Myometrial cell (primary cell): ENCODE results near the gene TNFSF12. TPM values are rescaled to one million over a fixed set of nuclear protein-coding genes. Genes with fewer than 3 reads are reported as not detected.

Experiments
- total RNA-seq: library from RNA; depleted of rRNA; stranded (reverse); fragments of >200 nt; gene quantifications from 2 replicates; pipeline ENCODE4 v1.2.3, GENCODE V29; 2015

The TNFSF12 gene, protein sequence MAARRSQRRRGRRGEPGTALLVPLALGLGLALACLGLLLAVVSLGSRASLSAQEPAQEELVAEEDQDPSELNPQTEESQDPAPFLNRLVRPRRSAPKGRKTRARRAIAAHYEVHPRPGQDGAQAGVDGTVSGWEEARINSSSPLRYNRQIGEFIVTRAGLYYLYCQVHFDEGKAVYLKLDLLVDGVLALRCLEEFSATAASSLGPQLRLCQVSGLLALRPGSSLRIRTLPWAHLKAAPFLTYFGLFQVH
- 30.6 and 36.5 TPM in 2 replicates for total RNA-seq

DNA sequence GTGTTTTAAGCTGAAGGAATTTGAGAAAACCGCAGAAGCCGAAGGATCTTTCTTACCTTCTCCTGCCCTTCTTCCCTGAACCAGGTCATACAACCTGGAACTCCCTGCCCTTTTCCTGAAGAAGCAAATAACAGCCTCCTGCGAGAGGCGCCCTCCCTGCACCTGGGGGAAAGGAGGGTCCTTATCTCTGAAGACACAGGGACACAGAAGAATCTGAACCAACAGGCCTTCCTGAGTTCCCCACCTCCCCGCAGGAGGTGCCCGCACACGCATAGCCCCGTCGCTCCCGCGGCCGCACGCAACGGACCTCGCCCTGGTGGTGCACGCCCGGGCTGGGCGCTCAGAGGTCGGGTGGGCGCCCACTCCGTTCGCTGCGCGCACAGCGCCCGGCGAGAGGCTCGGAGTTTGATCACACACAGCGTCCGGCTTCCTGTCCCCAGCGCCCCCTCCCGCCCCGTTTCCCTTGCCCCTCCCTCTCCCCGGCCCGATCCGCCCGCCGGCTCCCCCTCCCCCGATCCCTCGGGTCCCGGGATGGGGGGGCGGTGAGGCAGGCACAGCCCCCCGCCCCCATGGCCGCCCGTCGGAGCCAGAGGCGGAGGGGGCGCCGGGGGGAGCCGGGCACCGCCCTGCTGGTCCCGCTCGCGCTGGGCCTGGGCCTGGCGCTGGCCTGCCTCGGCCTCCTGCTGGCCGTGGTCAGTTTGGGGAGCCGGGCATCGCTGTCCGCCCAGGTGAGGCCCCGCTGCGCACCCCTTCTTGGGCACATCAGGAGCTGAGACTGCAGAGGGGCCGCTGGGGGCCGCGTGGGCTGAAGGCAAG is at the start of gene TNFSF12:
Gene TNFSF12 (plus strand): TSS at position 474 of the 816 bp plus-strand sequence. CDS start 96 bp downstream, at position 570.

DNA sequence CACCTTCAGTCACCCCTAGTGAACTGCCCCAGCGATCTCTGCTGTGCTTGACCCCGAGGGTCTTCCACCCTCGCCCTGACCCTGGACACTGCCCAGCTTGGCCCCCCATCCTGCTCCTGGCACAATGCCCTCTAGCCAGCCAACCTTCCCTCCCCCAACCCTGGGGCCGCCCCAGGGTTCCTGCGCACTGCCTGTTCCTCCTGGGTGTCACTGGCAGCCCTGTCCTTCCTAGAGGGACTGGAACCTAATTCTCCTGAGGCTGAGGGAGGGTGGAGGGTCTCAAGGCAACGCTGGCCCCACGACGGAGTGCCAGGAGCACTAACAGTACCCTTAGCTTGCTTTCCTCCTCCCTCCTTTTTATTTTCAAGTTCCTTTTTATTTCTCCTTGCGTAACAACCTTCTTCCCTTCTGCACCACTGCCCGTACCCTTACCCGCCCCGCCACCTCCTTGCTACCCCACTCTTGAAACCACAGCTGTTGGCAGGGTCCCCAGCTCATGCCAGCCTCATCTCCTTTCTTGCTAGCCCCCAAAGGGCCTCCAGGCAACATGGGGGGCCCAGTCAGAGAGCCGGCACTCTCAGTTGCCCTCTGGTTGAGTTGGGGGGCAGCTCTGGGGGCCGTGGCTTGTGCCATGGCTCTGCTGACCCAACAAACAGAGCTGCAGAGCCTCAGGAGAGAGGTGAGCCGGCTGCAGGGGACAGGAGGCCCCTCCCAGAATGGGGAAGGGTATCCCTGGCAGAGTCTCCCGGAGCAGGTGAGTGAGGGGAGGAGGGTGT is 9.9 kb downstream of the TNFSF12 start, which contains the start of gene TNFSF13:
Gene TNFSF13 (plus strand): TSS at position 207 of the 776 bp plus-strand sequence. CDS start 290 bp downstream, at position 497.

DNA sequence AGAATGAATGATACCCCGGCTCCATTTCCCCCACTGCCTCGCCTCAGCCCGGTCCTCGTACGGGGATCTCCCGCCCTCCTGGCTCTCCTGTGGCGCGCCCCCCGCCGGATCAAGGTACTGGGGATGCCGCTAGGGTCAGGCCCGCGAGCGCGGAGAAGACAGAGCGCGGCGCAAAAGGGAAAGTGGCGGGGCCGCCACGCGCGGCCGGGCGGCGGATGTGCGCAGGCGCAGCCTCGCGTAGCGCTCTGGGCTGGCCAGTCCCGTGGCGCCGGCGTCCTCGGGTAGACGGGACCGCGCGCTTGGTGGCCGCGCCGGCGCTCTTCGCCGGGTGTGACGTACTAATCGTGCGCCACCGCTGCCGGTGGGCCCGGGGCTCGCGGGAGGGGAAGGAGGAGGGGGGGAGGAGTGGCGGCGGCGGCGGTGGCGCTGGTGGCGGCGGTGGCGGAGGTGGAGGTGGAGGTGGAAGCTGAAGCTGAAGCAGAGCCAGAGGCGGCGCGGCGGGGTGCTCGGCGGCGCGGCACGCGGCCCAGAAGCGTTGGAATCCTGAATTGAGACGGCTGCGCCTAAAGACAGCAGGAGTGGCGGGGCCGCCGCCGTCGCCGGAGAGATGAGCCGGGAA is 12.8 kb downstream of the TNFSF12 start, which contains the start of gene SENP3:
Gene SENP3 (plus strand): TSS at position 331 of the 619 bp plus-strand sequence. CDS start 1,158 bp downstream, outside the sequence.

DNA sequence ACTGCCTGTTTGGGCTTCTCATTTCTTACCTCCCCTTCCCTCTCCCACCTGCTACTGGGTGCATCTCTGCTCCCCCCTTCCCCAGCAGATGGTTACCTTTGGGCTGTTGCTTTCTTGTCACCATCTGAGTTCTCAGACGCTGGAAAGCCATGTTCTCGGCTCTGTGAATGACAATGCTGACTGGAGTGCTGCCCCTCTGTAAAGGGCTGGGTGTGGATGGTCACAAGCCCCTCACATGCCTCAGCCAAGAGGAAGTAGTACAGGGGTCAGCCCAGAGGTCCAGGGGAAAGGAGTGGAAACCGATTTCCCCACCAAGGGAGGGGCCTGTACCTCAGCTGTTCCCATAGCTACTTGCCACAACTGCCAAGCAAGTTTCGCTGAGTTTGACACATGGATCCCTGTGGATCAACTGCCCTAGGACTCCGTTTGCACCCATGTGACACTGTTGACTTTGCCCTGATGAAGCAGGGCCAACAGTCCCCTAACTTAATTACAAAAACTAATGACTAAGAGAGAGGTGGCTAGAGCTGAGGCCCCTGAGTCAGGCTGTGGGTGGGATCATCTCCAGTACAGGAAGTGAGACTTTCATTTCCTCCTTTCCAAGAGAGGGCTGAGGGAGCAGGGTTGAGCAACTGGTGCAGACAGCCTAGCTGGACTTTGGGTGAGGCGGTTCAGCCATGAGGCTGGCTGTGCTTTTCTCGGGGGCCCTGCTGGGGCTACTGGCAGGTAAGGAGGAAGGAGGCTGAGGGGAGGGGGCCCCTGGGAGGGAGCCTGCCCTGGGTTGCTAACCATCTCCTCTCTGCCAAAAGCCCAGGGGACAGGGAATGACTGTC is 30.4 kb downstream of the TNFSF12 start, which contains the start of gene CD68:
Gene CD68 (plus strand): TSS at position 638 of the 833 bp plus-strand sequence. CDS start 40 bp downstream, at position 678.

DNA sequence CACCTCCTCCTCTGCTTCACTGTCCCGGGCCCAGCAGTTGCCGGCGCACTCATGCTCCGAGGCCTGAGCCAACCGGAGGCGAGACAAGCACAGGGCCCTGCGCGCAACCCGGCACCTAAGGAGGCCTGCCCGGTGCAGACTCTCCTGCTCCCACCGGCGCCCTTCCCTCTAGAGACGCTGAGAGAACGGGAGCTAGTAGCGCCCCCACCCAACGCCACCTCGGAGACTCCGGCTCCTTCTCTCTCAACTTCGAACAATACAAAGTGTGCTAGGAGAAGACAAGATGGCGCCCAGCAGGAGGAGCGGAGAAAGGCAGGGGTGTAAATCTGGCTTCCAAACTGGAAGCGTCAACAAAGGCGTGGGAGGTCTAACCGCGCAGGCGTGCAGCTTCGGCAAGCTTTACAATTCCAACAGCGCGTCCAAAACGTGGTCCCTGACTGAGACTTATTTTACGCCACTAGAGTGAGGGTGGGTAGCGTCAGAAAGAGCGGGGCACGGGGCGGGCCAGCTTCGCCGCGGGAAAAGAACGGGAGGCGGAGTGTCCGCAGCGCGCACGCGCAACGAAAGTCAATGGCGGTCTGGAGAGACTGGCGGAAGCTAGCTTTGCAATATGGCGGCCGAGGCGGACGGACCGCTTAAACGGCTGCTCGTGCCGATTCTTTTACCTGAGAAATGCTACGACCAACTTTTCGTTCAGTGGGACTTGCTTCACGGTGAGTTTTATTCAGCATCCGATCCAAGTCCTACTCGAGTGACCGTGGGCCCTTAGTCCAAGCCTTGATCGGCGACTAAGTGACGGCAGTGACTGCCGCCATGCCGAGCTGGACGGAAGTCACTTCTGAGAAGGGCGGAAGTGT is 34.6 kb downstream of the TNFSF12 start, which contains the start of gene MPDU1:
Gene MPDU1 (plus strand): TSS at position 600 of the 857 bp plus-strand sequence. CDS start 11 bp downstream, at position 611.

DNA sequence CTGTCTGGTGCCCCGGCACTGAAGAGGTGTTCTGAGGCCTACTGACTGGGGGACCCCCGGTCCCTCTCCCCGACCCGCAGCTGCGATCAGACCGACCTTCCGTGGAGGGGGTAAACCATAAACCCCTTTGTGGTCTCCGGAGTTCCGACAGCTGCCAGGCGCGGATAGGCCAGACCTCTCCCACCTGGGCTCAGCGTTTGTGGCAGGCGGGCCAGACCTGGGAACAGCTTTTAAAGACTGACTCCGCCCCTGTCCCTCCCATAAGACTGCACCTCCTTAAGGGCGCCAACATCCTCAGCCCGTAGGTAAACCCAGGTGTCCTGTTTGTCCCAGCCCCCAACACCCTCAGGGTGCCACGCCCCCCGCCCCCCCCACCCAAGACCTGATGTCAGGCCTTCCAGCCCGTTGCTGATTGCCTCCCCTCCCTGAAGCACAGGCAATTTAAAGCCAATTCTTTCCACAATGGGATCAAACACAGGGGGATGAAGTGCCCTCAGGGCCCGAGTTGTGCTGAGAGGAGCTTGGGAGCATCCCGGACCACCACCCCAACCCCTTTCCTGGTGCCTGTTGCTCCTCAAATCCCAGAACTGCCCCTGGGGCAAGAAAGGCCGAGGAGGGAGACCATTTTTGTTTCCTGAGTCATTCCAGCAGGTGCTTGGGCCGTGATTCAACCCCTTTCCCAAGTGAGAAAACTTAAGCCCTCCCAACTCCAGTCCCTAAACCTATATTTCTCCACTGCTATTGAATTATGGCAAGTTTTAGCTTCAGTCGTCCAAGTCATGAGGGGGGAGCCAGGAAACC is 41.2 kb downstream of the TNFSF12 start, which contains the start of gene SOX15:
Gene SOX15 (minus strand): TSS at position 204 of the 801 bp plus-strand sequence. CDS start 418 bp downstream, outside the sequence.

Other genes with a start within 250 kb of the TNFSF12 start
- 986 and 1,002 TPM in 2 replicates for gene EIF5A, start 241.4 kb upstream of the TNFSF12 start, total RNA-seq
- 68.2 and 94.6 TPM in 2 replicates for gene GPS2, start 233.7 kb upstream of the TNFSF12 start, total RNA-seq
- gene NEURL4, start 219.7 kb upstream of the TNFSF12 start, total RNA-seq, result 9.2 and 11.7 TPM in 2 replicates
- 0.71 and 2.3 TPM in 2 replicates for gene ACAP1, start 212.5 kb upstream of the TNFSF12 start, total RNA-seq
- gene KCTD11, start 196.9 kb upstream of the TNFSF12 start, total RNA-seq, result 15.6 and 17.5 TPM in 2 replicates
- not detected in 2 replicates for gene TMEM95, start 193.9 kb upstream of the TNFSF12 start, total RNA-seq
- gene TNK1, start 168.0 kb upstream of the TNFSF12 start, total RNA-seq, result 0.18 and 0.29 TPM in 2 replicates
- gene PLSCR3, start 154.5 kb upstream of the TNFSF12 start, total RNA-seq, result 60.4 and 85.3 TPM in 2 replicates
- 160 and 240 TPM in 2 replicates for gene TMEM256, start 145.0 kb upstream of the TNFSF12 start, total RNA-seq
- gene NLGN2, start 141.2 kb upstream of the TNFSF12 start, total RNA-seq, result 18.3 and 20.2 TPM in 2 replicates
- not detected in 2 replicates for gene SPEM1, start 128.7 kb upstream of the TNFSF12 start, total RNA-seq
- not detected in 2 replicates for gene SPEM2, start 123.4 kb upstream of the TNFSF12 start, total RNA-seq
- not detected in 2 replicates for gene SPEM3, start 120.2 kb upstream of the TNFSF12 start, total RNA-seq
- gene TMEM102, start 113.6 kb upstream of the TNFSF12 start, total RNA-seq, result 1.7 and 3.4 TPM in 2 replicates
- 0.29 and 1.1 TPM in 2 replicates for gene FGF11, start 109.5 kb upstream of the TNFSF12 start, total RNA-seq
- gene CHRNB1, start 104.0 kb upstream of the TNFSF12 start, total RNA-seq, result 3.5 and 7.1 TPM in 2 replicates
- 23.2 and 24.2 TPM in 2 replicates for gene ZBTB4, start 69.4 kb upstream of the TNFSF12 start, total RNA-seq
- gene SLC35G6, start 67.6 kb upstream of the TNFSF12 start, total RNA-seq, result not detected in 2 replicates
- gene POLR2A, start 64.7 kb upstream of the TNFSF12 start, total RNA-seq, result 44.7 and 56.2 TPM in 2 replicates
- gene TNFSF13, start 9.7 kb downstream of the TNFSF12 start, total RNA-seq, result 0.53 and 6.1 TPM in 2 replicates
- 71.2 and 76.1 TPM in 2 replicates for gene SENP3, start 12.9 kb downstream of the TNFSF12 start, total RNA-seq
- gene CD68, start 30.6 kb downstream of the TNFSF12 start, total RNA-seq, result 47.6 and 49.6 TPM in 2 replicates
- gene MPDU1, start 34.8 kb downstream of the TNFSF12 start, total RNA-seq, result 280 and 394 TPM in 2 replicates
- 2.5 TPM in 1 of 2 replicates, not detected in the other for gene SOX15, start 41.0 kb downstream of the TNFSF12 start, total RNA-seq
- 38.8 and 64.9 TPM in 2 replicates for gene FXR2, start 65.8 kb downstream of the TNFSF12 start, total RNA-seq
- 43.4 and 46.1 TPM in 2 replicates for gene SAT2, start 78.8 kb downstream of the TNFSF12 start, total RNA-seq
- gene SHBG, start 81.1 kb downstream of the TNFSF12 start, total RNA-seq, result 11.8 TPM in 1 of 2 replicates, not detected in the other
- not detected in 2 replicates for gene ATP1B2, start 101.9 kb downstream of the TNFSF12 start, total RNA-seq
- 33.0 and 41.8 TPM in 2 replicates for gene TP53, start 138.4 kb downstream of the TNFSF12 start, total RNA-seq
- gene WRAP53, start 139.4 kb downstream of the TNFSF12 start, total RNA-seq, result 16.7 and 18.8 TPM in 2 replicates
- 0.18 TPM in 1 of 2 replicates, not detected in the other for gene EFNB3, start 156.1 kb downstream of the TNFSF12 start, total RNA-seq
- gene DNAH2, start 168.7 kb downstream of the TNFSF12 start, total RNA-seq, result 0.18 and 0.29 TPM in 2 replicates